ENCODE results near the gene ESF1. TPM values are rescaled to one million over a fixed set of nuclear protein-coding genes. Genes with fewer than 3 reads are reported as not detected.
A peak's percentile ranks its signal among the peaks of the same experiment; 100 is the strongest.

The ESF1 gene, protein sequence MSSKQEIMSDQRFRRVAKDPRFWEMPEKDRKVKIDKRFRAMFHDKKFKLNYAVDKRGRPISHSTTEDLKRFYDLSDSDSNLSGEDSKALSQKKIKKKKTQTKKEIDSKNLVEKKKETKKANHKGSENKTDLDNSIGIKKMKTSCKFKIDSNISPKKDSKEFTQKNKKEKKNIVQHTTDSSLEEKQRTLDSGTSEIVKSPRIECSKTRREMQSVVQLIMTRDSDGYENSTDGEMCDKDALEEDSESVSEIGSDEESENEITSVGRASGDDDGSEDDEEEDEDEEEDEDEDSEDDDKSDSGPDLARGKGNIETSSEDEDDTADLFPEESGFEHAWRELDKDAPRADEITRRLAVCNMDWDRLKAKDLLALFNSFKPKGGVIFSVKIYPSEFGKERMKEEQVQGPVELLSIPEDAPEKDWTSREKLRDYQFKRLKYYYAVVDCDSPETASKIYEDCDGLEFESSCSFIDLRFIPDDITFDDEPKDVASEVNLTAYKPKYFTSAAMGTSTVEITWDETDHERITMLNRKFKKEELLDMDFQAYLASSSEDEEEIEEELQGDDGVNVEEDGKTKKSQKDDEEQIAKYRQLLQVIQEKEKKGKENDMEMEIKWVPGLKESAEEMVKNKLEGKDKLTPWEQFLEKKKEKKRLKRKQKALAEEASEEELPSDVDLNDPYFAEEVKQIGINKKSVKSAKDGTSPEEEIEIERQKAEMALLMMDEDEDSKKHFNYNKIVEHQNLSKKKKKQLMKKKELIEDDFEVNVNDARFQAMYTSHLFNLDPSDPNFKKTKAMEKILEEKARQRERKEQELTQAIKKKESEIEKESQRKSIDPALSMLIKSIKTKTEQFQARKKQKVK
- 23.8 TPM for polyA plus RNA-seq (2013, experiment 1 of 2)
- 26.5 TPM for polyA plus RNA-seq (2013, experiment 2 of 2)

DNA sequence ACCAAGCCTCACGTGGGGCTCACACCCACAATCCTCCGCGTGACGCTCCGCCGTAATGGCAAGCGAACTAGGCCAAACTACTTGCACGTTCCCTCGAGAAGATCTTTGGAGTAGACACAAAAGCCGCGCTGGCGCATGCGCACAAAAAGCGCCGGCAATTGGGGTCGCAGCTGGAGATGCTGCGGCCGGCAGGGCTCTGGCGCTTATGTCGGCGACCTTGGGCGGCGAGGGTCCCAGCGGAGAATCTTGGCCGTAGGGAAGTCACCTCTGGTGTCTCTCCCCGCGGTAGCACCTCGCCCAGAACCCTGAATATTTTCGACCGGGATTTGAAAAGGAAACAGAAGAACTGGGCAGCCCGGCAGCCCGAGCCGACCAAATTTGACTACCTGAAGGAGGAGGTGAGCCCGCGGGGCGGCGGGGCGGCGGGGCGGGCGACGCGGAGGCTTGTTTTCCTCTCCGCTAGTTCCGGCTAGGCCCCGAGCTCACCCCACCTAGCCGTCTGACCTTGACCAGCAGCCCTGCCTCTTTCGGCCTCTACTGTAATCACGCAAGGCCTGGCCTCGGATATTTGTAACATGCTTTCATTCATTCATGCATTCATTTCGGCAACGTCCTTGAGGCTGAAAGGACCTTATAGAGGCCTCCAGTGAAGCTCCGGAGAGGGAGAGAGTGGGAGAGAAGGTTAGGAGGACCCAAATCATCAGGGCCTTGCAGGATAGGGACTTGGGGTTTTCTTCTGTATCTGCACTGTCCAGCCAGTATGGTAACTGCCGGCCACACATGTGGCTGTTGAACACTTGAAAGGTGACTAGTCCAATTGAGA, at the start of gene ESF1, which contains the start of gene NDUFAF5:
Gene ESF1, minus strand, starts transcription at position 27 of the 823 bp plus-strand sequence. CDS start 1,779 bp downstream, outside the sequence.
Gene NDUFAF5, plus strand, starts transcription at position 136 of the 823 bp plus-strand sequence. Its CDS starts 41 bp downstream, at position 177.
- WGBS: under 1% methylated on average over 54 of the region's 54 CpGs
- Histone ChIP-seq H3K9me3 (ENCODE audit: insufficient read depth, low read depth, low read length) (no peaks in the 10 kb centered on the region), H3K4me1 (ENCODE audit: insufficient read depth, low read length) (peaks cover 13% of the 10 kb centered on the region; the same call in 1 of the 2 replicates), H3K36me3 (ENCODE audit: insufficient read depth, low read length) (peaks cover 67% of the 10 kb centered on the region), H3K9ac (ENCODE audit: low read depth, low read length) (peak within 1 kb of the TSS; percentile 86), H3K4me3 (ENCODE audit: low read length) (peak within 1 kb of the TSS; percentile 88), H3K27me3 (ENCODE audit: insufficient read depth, low read length) (no peaks in the 10 kb centered on the region), H3K27ac (ENCODE audit: low read depth, low read length) (peak within 1 kb of the TSS; percentile 89)

DNA sequence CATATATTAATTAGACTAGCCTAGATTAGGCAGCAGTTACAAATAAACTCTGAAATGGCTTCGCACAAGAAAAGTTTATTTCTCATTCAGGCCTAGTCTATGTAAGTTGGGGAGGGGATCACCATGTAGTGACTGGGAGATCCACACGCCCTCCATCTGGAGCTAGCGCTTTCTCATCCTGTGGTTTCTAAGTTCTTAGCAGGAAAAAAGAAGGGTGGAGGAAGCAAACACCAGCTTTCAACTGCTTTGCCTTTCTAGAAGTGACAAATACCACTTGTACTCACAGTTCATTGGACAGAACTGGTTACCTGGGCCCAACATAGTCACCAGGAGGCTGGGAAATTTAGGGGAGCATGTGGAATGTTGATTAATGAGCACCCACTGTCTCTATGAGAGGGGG, 46.8 kb upstream of the ESF1 start:
- no peak overlapping the region for H3K4me3 ChIP-seq (ENCODE audit: low read length)
- no peaks in the 10 kb centered on the region for H3K27me3 ChIP-seq (ENCODE audit: insufficient read depth, low read length)
- 0 out of 2 replicates have a peak, but pooled peaks cover 2% of the 10 kb centered on the region for H3K9me3 ChIP-seq (ENCODE audit: insufficient read depth, low read depth, low read length)
- no peak overlapping the region for H3K27ac ChIP-seq (ENCODE audit: low read depth, low read length)
- WGBS: 93% methylated on average over 3 of the region's 3 CpGs
- no peaks in the 10 kb centered on the region for H3K4me1 ChIP-seq (ENCODE audit: insufficient read depth, low read length)
- H3K9ac ChIP-seq (ENCODE audit: low read depth, low read length): no peak overlapping the region
- no peaks in the 10 kb centered on the region for H3K36me3 ChIP-seq (ENCODE audit: insufficient read depth, low read length)

DNA sequence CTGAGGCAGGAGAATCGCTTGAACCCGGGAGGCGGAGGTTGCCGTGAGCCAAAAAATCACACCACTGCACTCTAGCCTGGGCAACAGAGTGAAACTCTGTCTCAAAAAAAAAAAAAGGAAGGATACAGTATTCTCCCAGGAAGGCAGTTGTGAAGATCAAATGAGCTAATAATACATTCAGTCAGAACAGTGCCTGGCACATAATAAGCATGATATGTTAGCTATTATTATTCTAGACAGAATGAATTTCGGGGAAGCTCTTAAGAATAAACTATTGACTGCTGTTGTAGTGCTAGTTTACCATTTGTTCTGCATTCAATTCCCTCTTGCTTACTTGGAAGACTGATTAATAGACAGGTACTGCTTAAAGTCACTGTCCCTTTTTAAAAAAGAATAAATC, 40.7 kb upstream of the ESF1 start:
- WGBS: 84% methylated on average over 5 of the region's 5 CpGs
- H3K27me3 ChIP-seq (ENCODE audit: insufficient read depth, low read length): no peaks in the 10 kb centered on the region
- H3K27ac ChIP-seq (ENCODE audit: low read depth, low read length): no peak overlapping the region
- H3K9me3 ChIP-seq (ENCODE audit: insufficient read depth, low read depth, low read length): no peaks in the 10 kb centered on the region
- H3K4me1 ChIP-seq (ENCODE audit: insufficient read depth, low read length): no peaks in the 10 kb centered on the region
- H3K36me3 ChIP-seq (ENCODE audit: insufficient read depth, low read length): no peaks in the 10 kb centered on the region
- H3K9ac ChIP-seq (ENCODE audit: low read depth, low read length): no peak overlapping the region
- H3K4me3 ChIP-seq (ENCODE audit: low read length): no peak overlapping the region

DNA sequence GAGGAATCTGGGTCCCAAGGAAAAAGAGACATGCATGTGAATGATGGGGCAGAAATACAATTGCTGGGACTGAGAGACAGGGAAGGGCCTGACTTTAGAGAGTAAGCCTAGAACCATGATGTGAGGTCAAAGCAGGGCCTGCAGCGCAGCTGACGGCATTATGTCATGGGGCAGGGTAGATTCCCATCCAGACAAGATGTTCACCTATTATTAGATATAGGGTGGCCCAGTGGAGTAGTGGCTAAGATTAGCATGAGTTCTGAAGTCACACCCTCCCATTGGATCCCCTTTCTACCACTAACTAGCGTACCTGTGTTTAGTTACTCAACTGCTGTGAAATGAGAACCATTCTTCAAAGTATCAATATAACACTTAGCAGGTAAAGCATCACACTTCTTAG, 39.7 kb upstream of the ESF1 start:
- WGBS: 97% methylated on average over 3 of the region's 3 CpGs
- no peaks in the 10 kb centered on the region for H3K27me3 ChIP-seq (ENCODE audit: insufficient read depth, low read length)
- no peak overlapping the region for H3K4me3 ChIP-seq (ENCODE audit: low read length)
- no peak overlapping the region for H3K9ac ChIP-seq (ENCODE audit: low read depth, low read length)
- H3K9me3 ChIP-seq (ENCODE audit: insufficient read depth, low read depth, low read length): no peaks in the 10 kb centered on the region
- no peak overlapping the region for H3K27ac ChIP-seq (ENCODE audit: low read depth, low read length)
- H3K4me1 ChIP-seq (ENCODE audit: insufficient read depth, low read length): no peaks in the 10 kb centered on the region
- H3K36me3 ChIP-seq (ENCODE audit: insufficient read depth, low read length): no peaks in the 10 kb centered on the region

DNA sequence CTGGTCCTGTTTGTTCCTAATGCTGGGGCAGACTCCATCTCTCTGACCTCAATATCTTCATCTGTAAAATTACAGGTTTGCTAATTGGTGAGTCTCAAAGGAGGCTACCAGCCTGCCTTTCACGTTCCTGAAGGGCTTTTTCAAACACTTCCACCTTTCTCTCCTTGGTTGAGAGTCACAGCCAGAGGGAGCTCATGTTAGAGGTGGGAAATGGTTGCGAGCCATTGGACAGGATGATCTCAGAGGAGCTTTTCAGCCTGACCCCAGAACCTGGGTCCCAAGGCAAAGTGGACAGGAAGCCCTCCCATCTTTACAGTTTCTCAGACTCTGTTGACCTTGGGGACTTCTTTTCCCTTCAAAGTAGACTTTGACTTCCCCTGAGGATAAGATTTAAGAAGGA, 37.7 kb upstream of the ESF1 start:
- no peak overlapping the region for H3K4me3 ChIP-seq (ENCODE audit: low read length)
- no peak overlapping the region for H3K9ac ChIP-seq (ENCODE audit: low read depth, low read length)
- H3K27ac ChIP-seq (ENCODE audit: low read depth, low read length): no peak overlapping the region
- H3K36me3 ChIP-seq (ENCODE audit: insufficient read depth, low read length): peaks cover 13% of the 10 kb centered on the region
- H3K27me3 ChIP-seq (ENCODE audit: insufficient read depth, low read length): no peaks in the 10 kb centered on the region
- no peaks in the 10 kb centered on the region for H3K9me3 ChIP-seq (ENCODE audit: insufficient read depth, low read depth, low read length)
- no peaks in the 10 kb centered on the region for H3K4me1 ChIP-seq (ENCODE audit: insufficient read depth, low read length)
- 100% methylated on average over 2 of the region's 2 CpGs for WGBS

DNA sequence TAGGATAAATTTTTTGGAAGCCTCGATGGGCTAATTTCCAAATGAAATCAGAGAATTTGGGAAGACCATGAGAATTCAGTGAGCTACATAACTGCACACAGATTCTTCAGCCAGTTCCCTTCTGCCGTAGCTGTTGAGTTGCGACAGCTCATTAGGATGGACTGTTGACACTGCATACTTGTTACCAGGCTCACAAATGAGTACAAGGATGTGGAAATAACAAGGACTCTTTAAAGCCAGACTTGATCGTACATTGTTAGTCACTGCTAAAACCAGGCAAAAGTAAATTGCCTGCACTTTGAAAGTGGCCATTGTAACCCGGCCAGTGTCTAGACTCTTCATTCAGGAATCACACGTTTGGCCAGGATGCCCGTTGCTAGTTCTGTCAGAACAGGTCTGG, 37.2 kb upstream of the ESF1 start:
- Histone ChIP-seq H3K4me1 (ENCODE audit: insufficient read depth, low read length) (no peaks in the 10 kb centered on the region), H3K4me3 (ENCODE audit: low read length) (no peak overlapping the region), H3K27me3 (ENCODE audit: insufficient read depth, low read length) (no peaks in the 10 kb centered on the region), H3K9me3 (ENCODE audit: insufficient read depth, low read depth, low read length) (no peaks in the 10 kb centered on the region), H3K9ac (ENCODE audit: low read depth, low read length) (no peak overlapping the region), H3K36me3 (ENCODE audit: insufficient read depth, low read length) (peaks cover 19% of the 10 kb centered on the region), H3K27ac (ENCODE audit: low read depth, low read length) (no peak overlapping the region)
- 92% methylated on average over 7 of the region's 7 CpGs for WGBS

DNA sequence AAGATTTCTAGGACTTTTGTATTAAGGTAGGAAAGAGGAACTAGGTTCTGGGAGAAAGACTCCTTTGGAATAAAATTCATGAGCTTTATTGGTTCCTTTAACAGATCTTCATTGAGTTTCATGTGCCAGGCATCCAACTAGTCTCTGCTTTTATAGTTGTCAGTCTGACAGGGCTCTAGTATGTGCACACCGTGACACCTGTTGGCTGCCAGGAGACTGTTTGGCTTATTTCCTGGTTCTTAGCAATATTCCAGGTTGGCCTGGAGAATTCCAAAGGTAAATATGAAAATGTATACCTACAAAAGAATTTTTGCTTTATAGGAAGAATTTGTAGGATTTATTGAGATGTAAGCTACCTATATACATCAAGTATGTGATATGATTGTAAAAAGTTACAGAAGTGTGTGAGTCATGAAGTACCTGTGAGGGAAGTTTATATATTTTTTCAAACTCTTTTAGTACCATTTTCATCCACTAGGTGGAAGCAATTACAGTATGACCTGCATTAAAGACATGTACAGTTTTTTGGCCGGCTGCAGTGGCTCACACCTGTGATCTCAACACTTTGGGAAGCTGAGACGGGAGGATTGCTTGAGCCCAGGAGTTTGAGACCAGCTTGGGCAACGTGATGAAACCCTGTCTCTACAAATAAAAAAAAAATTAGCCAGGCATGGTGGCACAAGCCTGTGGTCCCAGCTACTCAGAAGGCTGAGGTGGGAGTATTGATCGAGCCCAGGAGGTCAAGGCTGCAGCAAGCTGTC, 35.3 kb upstream of the ESF1 start:
- Histone ChIP-seq H3K9me3 (ENCODE audit: insufficient read depth, low read depth, low read length) (no peaks in the 10 kb centered on the region), H3K4me1 (ENCODE audit: insufficient read depth, low read length) (no peaks in the 10 kb centered on the region), H3K36me3 (ENCODE audit: insufficient read depth, low read length) (peaks cover 37% of the 10 kb centered on the region), H3K4me3 (ENCODE audit: low read length) (no peak overlapping the region), H3K9ac (ENCODE audit: low read depth, low read length) (no peak overlapping the region), H3K27me3 (ENCODE audit: insufficient read depth, low read length) (no peaks in the 10 kb centered on the region), H3K27ac (ENCODE audit: low read depth, low read length) (no peak overlapping the region)
- 65% methylated on average over 5 of the region's 5 CpGs for WGBS

DNA sequence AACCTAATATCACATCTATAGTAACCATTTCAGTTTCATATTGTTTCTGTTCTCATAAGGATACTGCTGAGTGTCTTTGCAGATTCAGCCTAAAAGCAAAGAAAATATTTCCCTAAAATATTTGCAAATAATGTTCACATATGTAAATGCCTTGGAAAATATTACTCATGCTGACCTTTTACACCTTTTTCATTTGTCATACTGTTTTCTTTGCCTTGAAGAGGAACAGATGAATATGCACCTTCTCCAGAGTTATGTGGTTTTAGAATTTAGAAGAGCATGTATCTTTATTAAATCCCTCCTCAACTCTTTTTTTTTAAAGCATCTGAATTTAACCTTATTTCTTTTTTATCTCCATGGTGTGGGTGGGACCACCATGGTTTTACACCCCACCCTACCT, 32.6 kb upstream of the ESF1 start:
- peaks cover 63% of the 10 kb centered on the region for H3K36me3 ChIP-seq (ENCODE audit: insufficient read depth, low read length)
- no peak overlapping the region for H3K9ac ChIP-seq (ENCODE audit: low read depth, low read length)
- no peak overlapping the region for H3K4me3 ChIP-seq (ENCODE audit: low read length)
- no peak overlapping the region for H3K27ac ChIP-seq (ENCODE audit: low read depth, low read length)
- H3K9me3 ChIP-seq (ENCODE audit: insufficient read depth, low read depth, low read length): no peaks in the 10 kb centered on the region
- no peaks in the 10 kb centered on the region for H3K4me1 ChIP-seq (ENCODE audit: insufficient read depth, low read length)
- no peaks in the 10 kb centered on the region for H3K27me3 ChIP-seq (ENCODE audit: insufficient read depth, low read length)

DNA sequence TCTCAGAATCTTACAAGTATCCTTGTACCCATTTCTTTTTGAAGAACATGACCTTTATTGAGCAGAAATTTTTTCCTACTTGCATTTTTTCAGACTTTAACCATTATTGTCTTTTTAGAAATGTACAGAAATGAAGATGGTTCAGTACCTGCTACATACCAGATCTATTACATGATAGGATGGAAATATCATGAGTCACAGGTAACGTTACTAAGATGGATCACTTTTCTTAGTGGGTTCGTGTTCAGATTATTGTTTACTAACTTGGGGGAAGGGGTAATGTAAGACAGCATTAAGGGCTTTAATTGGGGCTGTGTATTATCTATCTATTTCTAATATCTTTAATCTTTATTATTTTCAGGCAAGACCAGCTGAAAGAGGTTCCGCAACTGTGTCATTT, 32.0 kb upstream of the ESF1 start:
- Histone ChIP-seq H3K4me3 (ENCODE audit: low read length) (no peak overlapping the region), H3K9me3 (ENCODE audit: insufficient read depth, low read depth, low read length) (no peaks in the 10 kb centered on the region), H3K36me3 (ENCODE audit: insufficient read depth, low read length) (peaks cover 69% of the 10 kb centered on the region), H3K4me1 (ENCODE audit: insufficient read depth, low read length) (no peaks in the 10 kb centered on the region), H3K27me3 (ENCODE audit: insufficient read depth, low read length) (no peaks in the 10 kb centered on the region), H3K9ac (ENCODE audit: low read depth, low read length) (no peak overlapping the region), H3K27ac (ENCODE audit: low read depth, low read length) (no peak overlapping the region)
- WGBS: 96% methylated on average over 2 of the region's 3 CpGs

DNA sequence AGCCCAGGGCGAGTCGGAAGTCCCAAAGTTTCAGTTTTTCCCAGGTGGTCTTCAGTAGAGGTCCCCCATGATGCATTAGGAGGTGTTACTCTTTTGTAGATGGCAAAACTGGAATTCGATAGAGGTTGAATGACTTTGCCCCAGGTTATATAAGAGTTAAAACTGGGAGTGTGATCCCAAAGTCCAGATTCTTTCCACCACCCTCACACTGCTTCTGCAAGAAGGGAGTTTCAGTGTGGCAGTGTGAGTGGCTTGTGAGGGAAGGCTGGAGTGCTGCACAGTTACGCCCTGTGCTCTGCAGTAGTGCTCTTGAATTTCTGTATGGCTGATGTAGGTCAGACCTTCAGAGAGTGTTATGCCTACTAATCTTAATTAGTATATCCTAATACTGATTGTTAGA, 30.0 kb upstream of the ESF1 start:
- H3K9ac ChIP-seq (ENCODE audit: low read depth, low read length): no peak overlapping the region
- 93% methylated on average over 4 of the region's 4 CpGs for WGBS
- no peak overlapping the region for H3K4me3 ChIP-seq (ENCODE audit: low read length)
- H3K27ac ChIP-seq (ENCODE audit: low read depth, low read length): no peak overlapping the region
- no peaks in the 10 kb centered on the region for H3K27me3 ChIP-seq (ENCODE audit: insufficient read depth, low read length)
- peaks cover 90% of the 10 kb centered on the region for H3K36me3 ChIP-seq (ENCODE audit: insufficient read depth, low read length)
- no peaks in the 10 kb centered on the region for H3K4me1 ChIP-seq (ENCODE audit: insufficient read depth, low read length)
- no peaks in the 10 kb centered on the region for H3K9me3 ChIP-seq (ENCODE audit: insufficient read depth, low read depth, low read length)

Measured in HUES64 (cell line).